ENCODE data around the gene OTULINL. TPM values are rescaled to one million over a fixed set of nuclear protein-coding genes. Genes with fewer than 3 reads are reported as not detected.

The OTULINL gene
- total RNA-seq, 5 donors from 2014 or later (not counting 1 experiment from before 2014, with no cell fraction given), result 30.0 to 50.1 (median 32.6) TPM

GRCh38 chr5:14572836-14573235 lies 8.8 kb upstream of the OTULINL start:
- ChIA-PET CTCF (no interaction called here), POLR2A (no interaction called here)
- Histone ChIP-seq H3K4me3 (ENCODE audit: control insufficient read depth in 1 of 2, extremely low read depth in 1 of 2, low read length in 1 of 2) (no peak overlapping the region), H3K9me3 (no peaks in the 10 kb centered on the region), H3K27ac (ENCODE audit: low read length) (no peak overlapping the region), H3K36me3 (ENCODE audit: control insufficient read depth in 2 of 2, extremely low read depth in 1 of 2, insufficient read depth in 1 of 2, low read length in 1 of 2) (no peaks in the 10 kb centered on the region), H3K4me1 (ENCODE audit: control insufficient read depth in 1 of 2, extremely low read depth in 1 of 2, insufficient read depth in 2 of 2, low read length in 2 of 2) (no peaks in the 10 kb centered on the region), H3K27me3 (replicated peaks in 1 of 2; ENCODE audit: control insufficient read depth in 2 of 2, extremely low read depth in 1 of 2, insufficient read depth in 2 of 2, low read length in 1 of 2) (no peaks in the 10 kb centered on the region)
- ATAC-seq (replicated peaks in 1 of 4) (no peak), DNase-seq (no peak)
- Mint-ChIP-seq H3K4me3 (no peak overlapping the region), H3K9me3 (no peaks in the 10 kb centered on the region), H3K4me1 (no peaks in the 10 kb centered on the region), H3K36me3 (no peaks in the 10 kb centered on the region), H3K27me3 (no peaks in the 10 kb centered on the region), H3K27ac (no peak overlapping the region)
- no CpG with 5 or more reads among the region's 4 CpGs for WGBS (ENCODE audit: insufficient coverage)

GRCh38 chr5:14574096-14574495 lies 7.5 kb upstream of the OTULINL start:
- DNase-seq (no peak), ATAC-seq (replicated peaks in 1 of 4) (no peak)
- H3K27ac ChIP-seq (ENCODE audit: low read length), result no peak overlapping the region
- H3K4me1 Mint-ChIP-seq, result no peaks in the 10 kb centered on the region
- H3K36me3 Mint-ChIP-seq, result no peaks in the 10 kb centered on the region
- ChIA-PET CTCF (no interaction called here), POLR2A (no interaction called here)
- peaks cover 0 to 5% of the 10 kb centered on the region in 2 experiments for H3K27me3 ChIP-seq (replicated peaks in 1 of 2; ENCODE audit: control insufficient read depth in 2 of 2, extremely low read depth in 1 of 2, insufficient read depth in 2 of 2, low read length in 1 of 2)
- H3K4me3 Mint-ChIP-seq, result no peak overlapping the region
- no peaks in the 10 kb centered on the region for H3K4me1 ChIP-seq (ENCODE audit: control insufficient read depth in 1 of 2, extremely low read depth in 1 of 2, insufficient read depth in 2 of 2, low read length in 2 of 2)
- no peaks in the 10 kb centered on the region for H3K9me3 Mint-ChIP-seq
- 39% methylated on average over 3 of the region's 3 CpGs for WGBS (ENCODE audit: insufficient coverage)
- no peaks in the 10 kb centered on the region for H3K27me3 Mint-ChIP-seq
- no peak overlapping the region for H3K4me3 ChIP-seq (ENCODE audit: control insufficient read depth in 1 of 2, extremely low read depth in 1 of 2, low read length in 1 of 2)
- H3K27ac Mint-ChIP-seq, result no peak overlapping the region
- no peaks in the 10 kb centered on the region for H3K36me3 ChIP-seq (ENCODE audit: control insufficient read depth in 2 of 2, extremely low read depth in 1 of 2, insufficient read depth in 1 of 2, low read length in 1 of 2)
- no peaks in the 10 kb centered on the region for H3K9me3 ChIP-seq

GRCh38 chr5:14574891-14575508 lies 6.6 kb upstream of the OTULINL start:
- Mint-ChIP-seq H3K9me3 (no peaks in the 10 kb centered on the region), H3K27me3 (no peaks in the 10 kb centered on the region), H3K27ac (no peak overlapping the region), H3K4me1 (no peaks in the 10 kb centered on the region), H3K4me3 (no peak overlapping the region), H3K36me3 (no peaks in the 10 kb centered on the region)
- POLR2A ChIA-PET, result no interaction called here
- no peak overlapping the region for H3K4me3 ChIP-seq (ENCODE audit: control insufficient read depth in 1 of 2, extremely low read depth in 1 of 2, low read length in 1 of 2)
- CTCF ChIA-PET, result no interaction called here
- H3K27me3 ChIP-seq (replicated peaks in 1 of 2; ENCODE audit: control insufficient read depth in 2 of 2, extremely low read depth in 1 of 2, insufficient read depth in 2 of 2, low read length in 1 of 2), result peaks cover 0 to 7% of the 10 kb centered on the region in 2 experiments
- ATAC-seq (replicated peaks in 1 of 4) (no peak), DNase-seq (no peak)
- no peaks in the 10 kb centered on the region for H3K9me3 ChIP-seq
- no peaks in the 10 kb centered on the region for H3K4me1 ChIP-seq (ENCODE audit: control insufficient read depth in 1 of 2, extremely low read depth in 1 of 2, insufficient read depth in 2 of 2, low read length in 2 of 2)
- 100% methylated on average over 1 of the region's 2 CpGs for WGBS (ENCODE audit: insufficient coverage)
- no peaks in the 10 kb centered on the region for H3K36me3 ChIP-seq (ENCODE audit: control insufficient read depth in 2 of 2, extremely low read depth in 1 of 2, insufficient read depth in 1 of 2, low read length in 1 of 2)
- H3K27ac ChIP-seq (ENCODE audit: low read length), result no peak overlapping the region

- no peaks in the 10 kb centered on the region for H3K27me3 Mint-ChIP-seq
- ChIA-PET CTCF (no interaction called here), POLR2A (interaction anchor here in 1 of 2 donors (0.6 kb wide), 1 partner anchor 427 kb away, joined by 3 read pairs; no protein-coding TSS in a partner anchor)
- Histone ChIP-seq H3K27ac (ENCODE audit: low read length) (no peak overlapping the region), H3K27me3 (replicated peaks in 1 of 2; ENCODE audit: control insufficient read depth in 2 of 2, extremely low read depth in 1 of 2, insufficient read depth in 2 of 2, low read length in 1 of 2) (peaks cover 0 to 7% of the 10 kb centered on the region in 2 experiments), H3K9me3 (no peaks in the 10 kb centered on the region), H3K4me1 (ENCODE audit: control insufficient read depth in 1 of 2, extremely low read depth in 1 of 2, insufficient read depth in 2 of 2, low read length in 2 of 2) (peaks cover 1 to 4% of the 10 kb centered on the region in 2 experiments), H3K36me3 (ENCODE audit: control insufficient read depth in 2 of 2, extremely low read depth in 1 of 2, insufficient read depth in 1 of 2, low read length in 1 of 2) (no peaks in the 10 kb centered on the region), H3K4me3 (ENCODE audit: control insufficient read depth in 1 of 2, extremely low read depth in 1 of 2, low read length in 1 of 2) (no peak overlapping the region)
- WGBS (ENCODE audit: insufficient coverage), result 77% methylated on average over 3 of the region's 7 CpGs
- H3K4me3 Mint-ChIP-seq, result no peak overlapping the region
- DNase-seq (no peak), ATAC-seq (replicated peaks in 1 of 4) (no peak)
- H3K4me1 Mint-ChIP-seq, result peaks cover 2 to 8% (median 5%) of the 10 kb centered on the region in 3 donors
- no peaks in the 10 kb centered on the region for H3K36me3 Mint-ChIP-seq
- no peaks in the 10 kb centered on the region for H3K9me3 Mint-ChIP-seq
- H3K27ac Mint-ChIP-seq, result no peak overlapping the region
Observed at GRCh38 chr5:14576206-14576605, 5.4 kb upstream of the OTULINL start.

GRCh38 chr5:14577079-14577725 lies 4.4 kb upstream of the OTULINL start:
- no peaks in the 10 kb centered on the region for H3K27me3 Mint-ChIP-seq
- Histone ChIP-seq H3K27ac (ENCODE audit: low read length) (no peak overlapping the region), H3K9me3 (no peaks in the 10 kb centered on the region), H3K4me3 (ENCODE audit: control insufficient read depth in 1 of 2, extremely low read depth in 1 of 2, low read length in 1 of 2) (no peak overlapping the region), H3K36me3 (ENCODE audit: control insufficient read depth in 2 of 2, extremely low read depth in 1 of 2, insufficient read depth in 1 of 2, low read length in 1 of 2) (no peaks in the 10 kb centered on the region), H3K4me1 (ENCODE audit: control insufficient read depth in 1 of 2, extremely low read depth in 1 of 2, insufficient read depth in 2 of 2, low read length in 2 of 2) (peaks cover 2 to 6% of the 10 kb centered on the region in 2 experiments), H3K27me3 (replicated peaks in 1 of 2; ENCODE audit: control insufficient read depth in 2 of 2, extremely low read depth in 1 of 2, insufficient read depth in 2 of 2, low read length in 1 of 2) (peaks cover 0 to 7% of the 10 kb centered on the region in 2 experiments)
- no peak overlapping the region for H3K4me3 Mint-ChIP-seq
- no peak overlapping the region for H3K27ac Mint-ChIP-seq
- H3K36me3 Mint-ChIP-seq, result no peaks in the 10 kb centered on the region
- POLR2A ChIA-PET, result no interaction called here
- ATAC-seq (replicated peaks in 1 of 4), result no peak
- DNase-seq, result no peak
- peaks cover 2 to 8% (median 6%) of the 10 kb centered on the region in 3 donors for H3K4me1 Mint-ChIP-seq
- H3K9me3 Mint-ChIP-seq, result no peaks in the 10 kb centered on the region
- CTCF ChIA-PET, result interaction anchor here in 1 of 2 donors (0.5 kb wide), 1 partner anchor 15 kb away, joined by 5 read pairs; no protein-coding TSS in a partner anchor
- 89% methylated on average over 40 of the region's 40 CpGs for WGBS (ENCODE audit: insufficient coverage)

GRCh38 chr5:14577971-14578370 lies 3.6 kb upstream of the OTULINL start:
- WGBS (ENCODE audit: insufficient coverage), result 100% methylated on average over 1 of the region's 4 CpGs
- Histone ChIP-seq H3K27me3 (replicated peaks in 1 of 2; ENCODE audit: control insufficient read depth in 2 of 2, extremely low read depth in 1 of 2, insufficient read depth in 2 of 2, low read length in 1 of 2) (peaks cover 0 to 7% of the 10 kb centered on the region in 2 experiments), H3K36me3 (ENCODE audit: control insufficient read depth in 2 of 2, extremely low read depth in 1 of 2, insufficient read depth in 1 of 2, low read length in 1 of 2) (no peaks in the 10 kb centered on the region), H3K9me3 (no peaks in the 10 kb centered on the region), H3K27ac (ENCODE audit: low read length) (no peak overlapping the region), H3K4me3 (ENCODE audit: control insufficient read depth in 1 of 2, extremely low read depth in 1 of 2, low read length in 1 of 2) (no peak overlapping the region), H3K4me1 (ENCODE audit: control insufficient read depth in 1 of 2, extremely low read depth in 1 of 2, insufficient read depth in 2 of 2, low read length in 2 of 2) (peaks cover 6 to 14% of the 10 kb centered on the region in 2 experiments)
- no peak overlapping the region for H3K4me3 Mint-ChIP-seq
- ChIA-PET POLR2A (interaction anchor here in 1 of 2 donors (0.6 kb wide), 1 partner anchor 69 kb away, joined by 4 read pairs; no protein-coding TSS in a partner anchor), CTCF (no interaction called here)
- H3K36me3 Mint-ChIP-seq, result no peaks in the 10 kb centered on the region
- H3K9me3 Mint-ChIP-seq, result no peaks in the 10 kb centered on the region
- peaks cover 10 to 15% (median 12%) of the 10 kb centered on the region in 3 donors for H3K4me1 Mint-ChIP-seq
- no peaks in the 10 kb centered on the region for H3K27me3 Mint-ChIP-seq
- no peak for DNase-seq
- H3K27ac Mint-ChIP-seq, result no peak overlapping the region
- ATAC-seq (replicated peaks in 1 of 4), result no peak

All from T-cell (primary cell).